Renal cortex interstitium (tissue), 15 donors: ENCODE data around the gene ARL2. TPM values are rescaled to one million over a fixed set of nuclear protein-coding genes. Genes with fewer than 3 reads are reported as not detected.
"Not testable (repeated sequence)": the region's sequence is repeated elsewhere in the genome, so short reads cannot be mapped to it uniquely, and the experiment has no call there.

Experiments used
- DNase-seq, 11 donors: peaks; one replicate each; pipeline ENCODE4 v3.0.0-alpha.2; 2013; ENCODE audit warnings: low read depth in 9 of 11, low spot score in 4 of 11; ENCODE audit errors: extremely low read depth in 1 of 11
- long read RNA-seq, 16 experiments: transcript quantifications; one replicate each; lab custom pipeline, GENCODE V29; 2026
- polyA plus RNA-seq, 3 donors: library from polyadenylated mRNA; unstranded; fragments of 120-200 nt; gene quantifications; one replicate each; pipeline ENCODE4 v1.2.1, GENCODE V29; 2013; ENCODE audit not compliant: insufficient read length in 3 of 3

ARL2 gene
- 10 to 100 TPM; 49.0 to 73.9 (median 63.6) TPM for polyA plus RNA-seq
- long read RNA-seq, donor 1, transcript ARL2-203 (1 exons, 601 nt), result minor isoform, 8 of 46 reads
- long read RNA-seq, donor 1, transcript ARL2-201 (5 exons, 979 nt), result major isoform, 31 of 46 reads
- long read RNA-seq, donor 1, partial matches to known transcripts, result 5 of 46 reads
- long read RNA-seq, donor 1, other reads (novel, unspliced or antisense), result 0 of 46 reads
- long read RNA-seq, donor 2, transcript ARL2-203 (1 exons, 601 nt), result minor isoform, 9 of 51 reads
- long read RNA-seq, donor 2, transcript ARL2-201 (5 exons, 979 nt), result major isoform, 39 of 51 reads
- long read RNA-seq, donor 2, partial matches to known transcripts, result 0 of 51 reads
- long read RNA-seq, donor 2, other reads (novel, unspliced or antisense), result 0 of 51 reads
- long read RNA-seq, donor 3, transcript ARL2-206 (4 exons, 795 nt), result minor isoform, 5 of 75 reads
- long read RNA-seq, donor 3, transcript ARL2-201 (5 exons, 979 nt), result major isoform, 61 of 75 reads
- long read RNA-seq, donor 3, transcript ARL2-203 (1 exons, 601 nt), result minor isoform, 6 of 75 reads
- long read RNA-seq, donor 3, partial matches to known transcripts, result 0 of 75 reads
- long read RNA-seq, donor 3, other reads (novel, unspliced or antisense), result 0 of 75 reads
- long read RNA-seq, donor 4, transcript ARL2-201 (5 exons, 979 nt), result major isoform, 37 of 44 reads
- long read RNA-seq, donor 4, partial matches to known transcripts, result 0 of 44 reads
- long read RNA-seq, donor 4, other reads (novel, unspliced or antisense), result 0 of 44 reads
- long read RNA-seq, donor 5, result 0 reads
- long read RNA-seq, donor 6, transcript ARL2-201 (5 exons, 979 nt), result major isoform, 36 of 45 reads
- long read RNA-seq, donor 6, partial matches to known transcripts, result 0 of 45 reads
- long read RNA-seq, donor 6, other reads (novel, unspliced or antisense), result 0 of 45 reads
- long read RNA-seq, donor 7, transcript ARL2-203 (1 exons, 601 nt), result minor isoform, 6 of 57 reads
- long read RNA-seq, donor 7, transcript ARL2-201 (5 exons, 979 nt), result major isoform, 39 of 57 reads
- long read RNA-seq, donor 7, partial matches to known transcripts, result 6 of 57 reads
- long read RNA-seq, donor 7, other reads (novel, unspliced or antisense), result 0 of 57 reads
- long read RNA-seq, donor 8, transcript ARL2-201 (5 exons, 979 nt), result major isoform, 80 of 100 reads
- long read RNA-seq, donor 8, transcript ARL2-203 (1 exons, 601 nt), result minor isoform, 12 of 100 reads
- long read RNA-seq, donor 8, partial matches to known transcripts, result 0 of 100 reads
- long read RNA-seq, donor 8, other reads (novel, unspliced or antisense), result 0 of 100 reads
- long read RNA-seq, donor 9, transcript ARL2-201 (5 exons, 979 nt), result major isoform, 43 of 51 reads
- long read RNA-seq, donor 9, transcript ARL2-203 (1 exons, 601 nt), result minor isoform, 6 of 51 reads
- long read RNA-seq, donor 9, partial matches to known transcripts, result 0 of 51 reads
- long read RNA-seq, donor 9, other reads (novel, unspliced or antisense), result 0 of 51 reads
- long read RNA-seq, donor 10, transcript ARL2-201 (5 exons, 979 nt), result major isoform, 36 of 48 reads
- long read RNA-seq, donor 10, partial matches to known transcripts, result 0 of 48 reads
- long read RNA-seq, donor 10, other reads (novel, unspliced or antisense), result 0 of 48 reads
- long read RNA-seq, donor 11, transcript ARL2-201 (5 exons, 979 nt), result major isoform, 29 of 36 reads
- long read RNA-seq, donor 11, partial matches to known transcripts, result 0 of 36 reads
- long read RNA-seq, donor 11, other reads (novel, unspliced or antisense), result 0 of 36 reads
- long read RNA-seq, donor 12, transcript ARL2-201 (5 exons, 979 nt), result major isoform, 16 of 23 reads
- long read RNA-seq, donor 12, partial matches to known transcripts, result 0 of 23 reads
- long read RNA-seq, donor 12, other reads (novel, unspliced or antisense), result 0 of 23 reads
- long read RNA-seq, donor 13, result 0 reads
- long read RNA-seq, donor 14, transcript ARL2-203 (1 exons, 601 nt), result minor isoform, 5 of 46 reads
- long read RNA-seq, donor 14, transcript ARL2-201 (5 exons, 979 nt), result major isoform, 34 of 46 reads
- long read RNA-seq, donor 14, partial matches to known transcripts, result 0 of 46 reads
- long read RNA-seq, donor 14, other reads (novel, unspliced or antisense), result 0 of 46 reads
- long read RNA-seq, donor 15, transcript ARL2-201 (5 exons, 979 nt), result major isoform, 13 of 16 reads
- long read RNA-seq, donor 15, partial matches to known transcripts, result 0 of 16 reads
- long read RNA-seq, donor 15, other reads (novel, unspliced or antisense), result 0 of 16 reads
- long read RNA-seq, donor 16, transcript ARL2-203 (1 exons, 601 nt), result minor isoform, 12 of 154 reads
- long read RNA-seq, donor 16, transcript ARL2-201 (5 exons, 979 nt), result major isoform, 120 of 154 reads
- long read RNA-seq, donor 16, transcript ARL2-206 (4 exons, 795 nt), result minor isoform, 5 of 154 reads
- long read RNA-seq, donor 16, partial matches to known transcripts, result 12 of 154 reads
- long read RNA-seq, donor 16, other reads (novel, unspliced or antisense), result 0 of 154 reads

GRCh38 chr11:65013888-65014725, at the start of gene ARL2:
Gene ARL2, plus strand, starts transcription at chr11:65014160. Its CDS starts 48 bp downstream, at chr11:65014208.
- peak; percentile 78 to 94 (median 91) for DNase-seq

- no peak for DNase-seq
These were observed 46.6 kb upstream of the ARL2 start for GRCh38 chr11:64967375-64967774.

- DNase-seq, result no peak
These were observed 44.8 kb upstream of the ARL2 start for GRCh38 chr11:64969209-64969608.

- no peak for DNase-seq
These were observed 43.2 kb upstream of the ARL2 start for GRCh38 chr11:64970731-64971151.

GRCh38 chr11:64971421-64972233, 42.3 kb upstream of the ARL2 start, which contains the start of gene MAJIN:
Gene MAJIN, minus strand, starts transcription at chr11:64972108. Its CDS starts 12,703 bp downstream, at chr11:64959405.
- DNase-seq, result peak; percentile 72 to 86 (median 81)

GRCh38 chr11:64974124-64974523, 39.8 kb upstream of the ARL2 start:
- DNase-seq, result no peak

- DNase-seq, result no peak
These were observed 37.3 kb upstream of the ARL2 start for GRCh38 chr11:64976651-64977050.

- DNase-seq, result not testable (repeated sequence)
These were observed 30.6 kb upstream of the ARL2 start for GRCh38 chr11:64983339-64983738.

GRCh38 chr11:64987998-64988854, 25.7 kb upstream of the ARL2 start:
- DNase-seq, result no peak

- no peak for DNase-seq
These were observed 24.5 kb upstream of the ARL2 start for GRCh38 chr11:64989416-64989815.

GRCh38 chr11:64990222-64990923, 23.6 kb upstream of the ARL2 start:
- peak in 2 of 11 donors; percentile 44 to 57 for DNase-seq

GRCh38 chr11:64994318-64994717, 19.6 kb upstream of the ARL2 start:
- no peak for DNase-seq

GRCh38 chr11:64996327-64996709, 17.6 kb upstream of the ARL2 start:
- no peak for DNase-seq
